ENCODE data around the gene DGKH. TPM values are rescaled to one million over a fixed set of nuclear protein-coding genes. Genes with fewer than 3 reads are reported as not detected.

Gene DGKH
- total RNA-seq, 1 donor from 2014 or later = 10.3 TPM

DNA sequence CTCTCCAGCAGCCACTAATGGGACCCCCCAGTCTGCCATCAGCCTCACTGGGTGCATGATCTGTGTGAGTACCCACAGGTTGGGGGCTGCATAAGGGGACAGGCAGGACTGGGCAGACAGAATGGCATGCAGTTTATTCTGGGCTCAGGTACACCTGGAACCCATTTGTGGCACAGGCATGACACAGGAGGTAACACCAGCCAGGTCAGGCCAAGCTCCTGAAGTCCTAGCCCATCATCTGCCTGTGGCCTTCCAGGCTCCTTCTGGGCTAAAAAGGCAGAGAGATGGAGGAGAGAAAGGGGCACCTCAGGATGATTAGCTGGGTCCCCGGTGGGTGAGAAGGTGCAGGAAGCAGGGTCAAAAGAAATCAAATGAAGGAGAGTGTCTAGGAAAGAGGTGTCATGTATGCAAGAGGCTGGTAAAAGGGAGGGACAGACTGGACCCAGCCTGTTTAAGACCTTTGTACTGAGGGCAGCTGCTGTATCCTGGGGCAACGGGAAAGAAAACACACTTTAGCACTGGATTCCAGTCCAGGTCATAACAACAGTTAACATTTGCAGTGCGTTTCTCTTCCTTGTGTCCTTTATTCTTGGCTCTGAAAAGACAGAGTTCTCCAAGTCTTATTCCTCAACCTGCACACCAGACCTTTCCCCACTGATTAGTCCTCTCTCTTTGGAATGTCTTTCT lies 20.2 kb upstream of the DGKH start:
- H3K4me3 ChIP-seq (ENCODE audit: low read depth, low read length) = no peak overlapping the region
- TF ChIP-seq, protein P1, sequence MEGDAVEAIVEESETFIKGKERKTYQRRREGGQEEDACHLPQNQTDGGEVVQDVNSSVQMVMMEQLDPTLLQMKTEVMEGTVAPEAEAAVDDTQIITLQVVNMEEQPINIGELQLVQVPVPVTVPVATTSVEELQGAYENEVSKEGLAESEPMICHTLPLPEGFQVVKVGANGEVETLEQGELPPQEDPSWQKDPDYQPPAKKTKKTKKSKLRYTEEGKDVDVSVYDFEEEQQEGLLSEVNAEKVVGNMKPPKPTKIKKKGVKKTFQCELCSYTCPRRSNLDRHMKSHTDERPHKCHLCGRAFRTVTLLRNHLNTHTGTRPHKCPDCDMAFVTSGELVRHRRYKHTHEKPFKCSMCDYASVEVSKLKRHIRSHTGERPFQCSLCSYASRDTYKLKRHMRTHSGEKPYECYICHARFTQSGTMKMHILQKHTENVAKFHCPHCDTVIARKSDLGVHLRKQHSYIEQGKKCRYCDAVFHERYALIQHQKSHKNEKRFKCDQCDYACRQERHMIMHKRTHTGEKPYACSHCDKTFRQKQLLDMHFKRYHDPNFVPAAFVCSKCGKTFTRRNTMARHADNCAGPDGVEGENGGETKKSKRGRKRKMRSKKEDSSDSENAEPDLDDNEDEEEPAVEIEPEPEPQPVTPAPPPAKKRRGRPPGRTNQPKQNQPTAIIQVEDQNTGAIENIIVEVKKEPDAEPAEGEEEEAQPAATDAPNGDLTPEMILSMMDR (conservative IDR thresholded peaks at IDR 0.05; ENCODE audit: low read depth, low read length) = no peak
- no peak for DNase-seq (ENCODE audit: low read depth)

DNA sequence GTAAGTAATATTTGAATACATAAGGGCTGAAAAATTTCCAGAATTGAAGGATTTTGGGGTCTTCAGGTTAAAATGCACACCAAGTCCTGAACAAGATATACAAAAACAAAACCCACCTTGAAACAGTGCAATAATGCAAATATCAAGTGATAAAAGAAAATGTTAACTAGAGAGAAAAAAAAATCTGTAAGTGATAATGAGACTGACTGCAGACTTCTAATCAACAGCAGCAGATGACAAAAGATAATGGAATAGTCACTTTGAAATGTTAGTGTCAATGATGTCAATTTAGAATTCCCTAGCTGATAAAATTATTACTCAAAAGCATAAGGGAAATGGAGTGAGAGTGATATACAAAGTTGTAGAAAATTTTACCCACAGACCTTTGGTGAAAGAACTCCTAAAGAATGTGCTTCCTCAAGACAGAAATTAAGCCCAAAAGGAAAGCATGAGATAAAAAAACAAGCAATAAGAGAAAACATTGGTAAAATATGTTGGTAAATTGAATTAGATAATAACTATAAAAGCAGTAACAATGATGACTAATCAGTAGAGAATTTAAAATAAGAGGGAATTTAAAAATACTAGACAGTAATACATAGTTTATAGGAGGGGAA lies 12.4 kb upstream of the DGKH start:
- H3K4me3 ChIP-seq (ENCODE audit: low read depth, low read length) = no peak overlapping the region
- TF ChIP-seq, protein P1 (conservative IDR thresholded peaks at IDR 0.05; ENCODE audit: low read depth, low read length) = no peak
- DNase-seq (ENCODE audit: low read depth) = no peak

DNA sequence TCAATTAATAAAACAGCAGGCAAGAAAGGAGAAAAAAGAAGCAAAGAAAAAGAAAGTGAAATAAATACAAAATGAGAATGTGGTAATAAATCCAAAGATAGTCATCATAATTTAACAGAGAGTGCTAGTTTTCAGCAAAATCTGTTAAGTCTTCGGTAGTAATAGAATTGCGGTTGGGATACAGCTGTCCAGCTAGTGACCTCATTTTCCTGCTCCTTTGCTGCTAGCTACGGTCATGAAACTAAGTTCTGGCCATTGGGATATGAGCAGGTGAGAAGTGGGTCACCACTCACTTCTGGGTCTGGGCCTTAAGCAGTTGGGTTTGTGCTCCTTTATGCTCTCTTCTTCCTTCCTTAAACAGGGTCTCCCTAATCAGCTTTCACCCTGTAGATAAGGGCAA lies 11.7 kb upstream of the DGKH start:
- DNase-seq (ENCODE audit: low read depth) = no peak
- no peak overlapping the region for H3K4me3 ChIP-seq (ENCODE audit: low read depth, low read length)
- TF ChIP-seq, protein P1 (conservative IDR thresholded peaks at IDR 0.05; ENCODE audit: low read depth, low read length) = no peak

DNA sequence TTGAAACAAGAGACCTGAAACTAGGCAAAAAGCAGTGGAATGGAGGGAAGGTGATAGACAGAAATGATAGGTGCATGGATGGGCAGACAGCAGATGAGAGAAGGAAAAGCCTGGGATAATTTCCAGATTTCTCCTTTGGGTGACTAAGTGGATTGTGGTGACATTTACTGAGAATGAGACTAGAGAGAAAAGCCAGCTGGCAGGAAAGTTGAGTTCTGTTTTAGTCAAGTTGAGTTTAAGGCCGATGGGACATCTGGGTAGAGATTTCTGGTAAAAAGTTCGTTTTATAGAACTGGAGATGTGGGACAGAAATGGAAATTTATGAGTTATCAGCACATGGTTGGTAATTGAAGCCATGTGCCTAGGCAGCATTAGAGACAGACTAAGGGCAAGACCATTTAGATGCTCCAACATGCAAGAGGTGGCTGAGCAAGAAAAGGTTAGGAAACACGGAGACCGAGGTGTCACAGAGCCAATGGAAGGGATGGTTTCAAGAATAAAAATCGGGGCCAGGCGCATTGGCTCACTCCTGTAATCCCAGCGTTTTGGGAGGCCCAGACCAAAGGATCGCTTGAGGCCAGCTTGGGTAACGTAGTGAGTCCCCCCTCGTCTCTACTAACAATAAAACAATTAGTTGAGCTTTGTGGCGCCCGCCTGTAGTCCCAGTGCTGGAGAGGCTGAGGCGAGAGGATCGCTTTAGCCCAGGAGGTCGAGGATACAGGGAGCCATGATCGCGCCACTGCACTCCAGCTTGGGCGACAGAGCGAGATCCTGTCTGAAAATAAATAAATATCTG lies 9.6 kb upstream of the DGKH start:
- no peak for DNase-seq (ENCODE audit: low read depth)
- TF ChIP-seq, protein P1 (conservative IDR thresholded peaks at IDR 0.05; ENCODE audit: low read depth, low read length) = no peak
- peak overlapping the region; percentile 85 for H3K4me3 ChIP-seq (ENCODE audit: low read depth, low read length)

DNA sequence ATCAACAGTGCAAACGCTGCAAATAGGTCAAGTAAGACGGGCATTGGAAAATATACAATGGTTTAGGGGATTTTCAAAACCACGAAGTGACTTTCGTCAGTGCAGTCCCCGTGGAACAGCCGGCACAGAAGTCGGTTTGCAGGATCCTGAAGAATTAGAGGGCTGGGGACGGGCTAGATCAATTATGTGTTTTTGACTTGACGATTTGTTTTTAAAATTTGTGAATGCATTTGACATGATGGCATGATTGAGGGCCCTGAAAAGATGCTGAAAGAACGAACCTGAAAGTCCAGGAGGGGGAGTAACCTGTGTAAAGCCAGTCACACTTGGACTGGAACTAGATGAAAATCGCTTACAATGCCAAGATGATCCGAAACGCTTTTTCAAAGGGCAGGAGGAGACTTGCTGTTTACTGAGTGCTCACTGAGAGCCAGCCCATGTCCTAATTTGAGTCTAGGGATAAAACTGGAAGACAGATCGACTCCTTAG lies 8.9 kb upstream of the DGKH start:
- TF ChIP-seq, protein P1 (conservative IDR thresholded peaks at IDR 0.05; ENCODE audit: low read depth, low read length) = peak; percentile 22
- DNase-seq (ENCODE audit: low read depth) = no peak
- H3K4me3 ChIP-seq (ENCODE audit: low read depth, low read length) = peak overlapping the region; percentile 85

DNA sequence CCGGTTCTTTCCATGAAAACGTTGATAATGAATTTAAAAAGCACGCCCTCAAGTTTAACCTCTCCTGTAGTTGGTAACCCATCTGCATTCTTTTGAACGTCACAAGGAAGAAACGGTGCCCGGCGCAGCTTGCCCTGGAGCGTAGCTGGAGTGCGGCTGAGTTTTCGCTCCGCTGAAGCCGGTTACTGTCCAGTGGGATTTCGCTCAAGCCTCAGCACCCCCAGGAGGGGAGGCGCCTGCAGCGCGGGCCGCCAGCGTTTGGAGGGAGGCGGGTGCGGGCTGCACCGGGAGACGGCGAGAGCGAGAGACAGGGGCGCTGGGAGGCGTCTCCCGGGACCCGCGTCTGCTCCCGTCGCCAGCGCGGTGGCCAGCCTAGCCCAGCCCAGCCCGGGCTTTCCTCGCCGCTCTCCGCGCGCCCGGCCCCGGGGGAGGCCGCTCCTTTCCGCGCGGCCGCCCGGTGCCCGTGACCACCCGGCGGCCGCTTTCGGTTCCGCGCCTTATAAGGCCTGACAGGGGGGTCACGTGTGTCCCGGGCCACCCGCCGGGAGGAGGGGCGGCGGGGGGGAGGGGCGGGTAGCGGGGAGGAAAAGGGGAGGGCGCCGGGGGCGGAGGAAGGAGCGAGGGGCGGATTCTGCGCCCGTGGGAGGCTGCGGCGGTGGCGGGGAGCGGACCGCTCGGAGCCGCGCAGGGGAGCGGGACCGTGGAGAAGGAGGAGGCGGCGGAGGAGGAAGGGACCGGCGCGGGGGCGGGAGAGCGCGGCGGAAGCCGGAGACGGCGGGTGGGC lies 8.3 kb upstream of the DGKH start:
- peak overlapping the region; percentile 85 for H3K4me3 ChIP-seq (ENCODE audit: low read depth, low read length)
- TF ChIP-seq, protein P1 (conservative IDR thresholded peaks at IDR 0.05; ENCODE audit: low read depth, low read length) = no peak
- DNase-seq (ENCODE audit: low read depth) = peak; percentile 68
